ENCODE measurements around the gene NIPAL1.

DNA sequence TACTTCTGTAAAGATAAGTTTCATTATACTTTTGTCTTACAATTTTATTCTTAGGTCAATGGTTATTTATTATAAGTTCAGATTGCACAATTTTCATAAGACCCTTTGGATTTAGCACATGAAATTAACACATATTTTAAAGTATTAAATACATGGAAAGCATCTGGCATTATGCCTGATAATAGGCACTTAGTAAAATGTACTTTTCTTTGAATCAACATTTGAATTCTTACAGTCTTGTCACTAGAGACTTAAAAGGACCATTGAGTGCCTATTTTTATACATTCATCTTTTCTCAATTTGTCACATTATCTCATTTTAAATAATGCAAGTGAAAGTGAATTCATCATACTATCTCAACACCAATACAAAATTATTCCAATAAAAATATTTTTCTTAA is 23.0 kb downstream of the NIPAL1 start:
- TF ChIP-seq POLR2A (IDR thresholded peaks at IDR 0.05) = no peak
- TF ChIP-seq, protein P1, sequence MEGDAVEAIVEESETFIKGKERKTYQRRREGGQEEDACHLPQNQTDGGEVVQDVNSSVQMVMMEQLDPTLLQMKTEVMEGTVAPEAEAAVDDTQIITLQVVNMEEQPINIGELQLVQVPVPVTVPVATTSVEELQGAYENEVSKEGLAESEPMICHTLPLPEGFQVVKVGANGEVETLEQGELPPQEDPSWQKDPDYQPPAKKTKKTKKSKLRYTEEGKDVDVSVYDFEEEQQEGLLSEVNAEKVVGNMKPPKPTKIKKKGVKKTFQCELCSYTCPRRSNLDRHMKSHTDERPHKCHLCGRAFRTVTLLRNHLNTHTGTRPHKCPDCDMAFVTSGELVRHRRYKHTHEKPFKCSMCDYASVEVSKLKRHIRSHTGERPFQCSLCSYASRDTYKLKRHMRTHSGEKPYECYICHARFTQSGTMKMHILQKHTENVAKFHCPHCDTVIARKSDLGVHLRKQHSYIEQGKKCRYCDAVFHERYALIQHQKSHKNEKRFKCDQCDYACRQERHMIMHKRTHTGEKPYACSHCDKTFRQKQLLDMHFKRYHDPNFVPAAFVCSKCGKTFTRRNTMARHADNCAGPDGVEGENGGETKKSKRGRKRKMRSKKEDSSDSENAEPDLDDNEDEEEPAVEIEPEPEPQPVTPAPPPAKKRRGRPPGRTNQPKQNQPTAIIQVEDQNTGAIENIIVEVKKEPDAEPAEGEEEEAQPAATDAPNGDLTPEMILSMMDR (IDR thresholded peaks at IDR 0.05) = no peak
